Adipocyte (in vitro differentiated cells): ENCODE measurements around the gene PCDHGA2.
A peak's percentile ranks its signal among the peaks of the same experiment; 100 is the strongest.
"Not testable (repeated sequence)": the region's sequence is repeated elsewhere in the genome, so short reads cannot be mapped to it uniquely, and the experiment has no call there.

Source experiments
- DNase-seq: peaks from one replicate; pipeline ENCODE4 v3.0.0-alpha.2; 2015; ENCODE audit warnings: low read depth
- H3K27me3 ChIP-seq: replicated peaks from 2 replicates; pipeline ENCODE4 v1.7.0; 2013; ENCODE audit warnings: mild to moderate bottlenecking, low read length, moderate library complexity; ENCODE audit not compliant: control insufficient read depth, insufficient read depth
- H3K36me3 ChIP-seq: 2 replicates; pipeline ENCODE4 v1.7.0; 2013; ENCODE audit warnings: low read length, mild to moderate bottlenecking, moderate library complexity; ENCODE audit not compliant: control insufficient read depth, insufficient read depth, severe bottlenecking
- H3K4me1 ChIP-seq: 2 replicates; pipeline ENCODE4 v1.7.0; 2013; ENCODE audit warnings: mild to moderate bottlenecking, low read length, moderate library complexity; ENCODE audit not compliant: control insufficient read depth, insufficient read depth
- H3K4me3 ChIP-seq: 2 replicates; pipeline ENCODE4 v1.7.0; 2013; ENCODE audit warnings: mild to moderate bottlenecking, low read length, moderate library complexity
- H3K9ac ChIP-seq: 2 replicates; pipeline ENCODE4 v1.7.0; 2013; ENCODE audit warnings: mild to moderate bottlenecking, low read length, moderate library complexity
- H3K9me3 ChIP-seq: 2 replicates; pipeline ENCODE4 v1.7.0; 2013; ENCODE audit warnings: mild to moderate bottlenecking, low read length, moderate library complexity; ENCODE audit not compliant: control insufficient read depth

PCDHGA2 gene

GRCh38 chr5:141366016-141366896 is 27.7 kb downstream of the PCDHGA2 start:
- no peak overlapping the region for H3K9ac ChIP-seq
- H3K4me1 ChIP-seq, result peaks cover 4% of the 10 kb centered on the region
- peaks cover 70% of the 10 kb centered on the region for H3K9me3 ChIP-seq
- no peak overlapping the region for H3K4me3 ChIP-seq
- peaks cover 22% of the 10 kb centered on the region for H3K27me3 ChIP-seq
- no peak for DNase-seq
- H3K36me3 ChIP-seq, result no peaks in the 10 kb centered on the region

- H3K9me3 ChIP-seq, result peaks cover 69% of the 10 kb centered on the region
- H3K4me1 ChIP-seq, result peaks cover 4% of the 10 kb centered on the region
- peaks cover 21% of the 10 kb centered on the region for H3K27me3 ChIP-seq
- peak; percentile 19 for DNase-seq
- peak within 1 kb of the TSS; percentile 73 for H3K9ac ChIP-seq
- H3K4me3 ChIP-seq, result peak within 1 kb of the TSS; percentile 80
- H3K36me3 ChIP-seq, result no peaks in the 10 kb centered on the region
Measured at GRCh38 chr5:141369994-141370848, 31.7 kb downstream of the PCDHGA2 start, which contains the start of gene PCDHGB3. PCDHGB3 (plus strand) TSS chr5:141370242; CDS start chr5:141370395, 153 bp downstream.

- H3K4me3 ChIP-seq, result peak overlapping the region; percentile 16
- H3K9me3 ChIP-seq, result peaks cover 61% of the 10 kb centered on the region
- peaks cover 4% of the 10 kb centered on the region for H3K4me1 ChIP-seq
- no peak for DNase-seq
- H3K9ac ChIP-seq, result no peak overlapping the region
- H3K36me3 ChIP-seq, result no peaks in the 10 kb centered on the region
- H3K27me3 ChIP-seq, result peaks cover 11% of the 10 kb centered on the region
Measured at GRCh38 chr5:141371572-141372475, 33.3 kb downstream of the PCDHGA2 start.

GRCh38 chr5:141373673-141374317 is 35.2 kb downstream of the PCDHGA2 start, which contains the start of gene PCDHGA6:
PCDHGA6 (plus strand) TSS chr5:141373891; CDS start chr5:141374084, 193 bp downstream.
- Histone ChIP-seq H3K4me1 (peaks cover 4% of the 10 kb centered on the region), H3K9ac (peak within 1 kb of the TSS; percentile 30), H3K9me3 (peaks cover 57% of the 10 kb centered on the region), H3K27me3 (peaks cover 11% of the 10 kb centered on the region), H3K36me3 (no peaks in the 10 kb centered on the region), H3K4me3 (peak within 1 kb of the TSS; percentile 76)
- DNase-seq, result peak; percentile 62

GRCh38 chr5:141374627-141375026 is 36.1 kb downstream of the PCDHGA2 start:
- H3K9ac ChIP-seq, result no peak overlapping the region
- DNase-seq, result no peak
- no peaks in the 10 kb centered on the region for H3K36me3 ChIP-seq
- H3K4me3 ChIP-seq, result peak overlapping the region; percentile 76
- H3K4me1 ChIP-seq, result peaks cover 4% of the 10 kb centered on the region
- H3K9me3 ChIP-seq, result peaks cover 59% of the 10 kb centered on the region
- peaks cover 11% of the 10 kb centered on the region for H3K27me3 ChIP-seq

- not testable (repeated sequence) for H3K4me1 ChIP-seq, H3K4me3 ChIP-seq, H3K9ac ChIP-seq, H3K36me3 ChIP-seq, DNase-seq
- Histone ChIP-seq H3K27me3 (peaks cover 11% of the 10 kb centered on the region), H3K9me3 (peaks cover 56% of the 10 kb centered on the region)
Measured at GRCh38 chr5:141375444-141376155, 37.0 kb downstream of the PCDHGA2 start.

GRCh38 chr5:141382469-141383294 is 44.1 kb downstream of the PCDHGA2 start, which contains the start of gene PCDHGA7:
PCDHGA7 (plus strand) TSS chr5:141382742; CDS start chr5:141382900, 158 bp downstream.
- Histone ChIP-seq H3K4me3 (peak within 1 kb of the TSS; percentile 87), H3K9me3 (peaks cover 28% of the 10 kb centered on the region), H3K36me3 (no peaks in the 10 kb centered on the region), H3K27me3 (no peaks in the 10 kb centered on the region), H3K4me1 (no peaks in the 10 kb centered on the region), H3K9ac (peak within 1 kb of the TSS; percentile 84)
- DNase-seq, result peak; percentile 61

GRCh38 chr5:141383345-141383744 is 44.8 kb downstream of the PCDHGA2 start:
- Histone ChIP-seq H3K9me3 (peaks cover 31% of the 10 kb centered on the region), H3K9ac (no peak overlapping the region), H3K36me3 (no peaks in the 10 kb centered on the region), H3K4me1 (no peaks in the 10 kb centered on the region), H3K27me3 (no peaks in the 10 kb centered on the region), H3K4me3 (peak overlapping the region; percentile 87)
- DNase-seq, result no peak

GRCh38 chr5:141384471-141385267 is 46.1 kb downstream of the PCDHGA2 start:
- Histone ChIP-seq H3K4me3 (no peak overlapping the region), H3K4me1 (no peaks in the 10 kb centered on the region), H3K9me3 (peaks cover 39% of the 10 kb centered on the region), H3K27me3 (no peaks in the 10 kb centered on the region), H3K9ac (no peak overlapping the region), H3K36me3 (no peaks in the 10 kb centered on the region)
- no peak for DNase-seq
